ENCODE measurements around the gene MAP4K2.
A peak's percentile ranks its signal among the peaks of the same experiment; 100 is the strongest.

The MAP4K2 gene

DNA sequence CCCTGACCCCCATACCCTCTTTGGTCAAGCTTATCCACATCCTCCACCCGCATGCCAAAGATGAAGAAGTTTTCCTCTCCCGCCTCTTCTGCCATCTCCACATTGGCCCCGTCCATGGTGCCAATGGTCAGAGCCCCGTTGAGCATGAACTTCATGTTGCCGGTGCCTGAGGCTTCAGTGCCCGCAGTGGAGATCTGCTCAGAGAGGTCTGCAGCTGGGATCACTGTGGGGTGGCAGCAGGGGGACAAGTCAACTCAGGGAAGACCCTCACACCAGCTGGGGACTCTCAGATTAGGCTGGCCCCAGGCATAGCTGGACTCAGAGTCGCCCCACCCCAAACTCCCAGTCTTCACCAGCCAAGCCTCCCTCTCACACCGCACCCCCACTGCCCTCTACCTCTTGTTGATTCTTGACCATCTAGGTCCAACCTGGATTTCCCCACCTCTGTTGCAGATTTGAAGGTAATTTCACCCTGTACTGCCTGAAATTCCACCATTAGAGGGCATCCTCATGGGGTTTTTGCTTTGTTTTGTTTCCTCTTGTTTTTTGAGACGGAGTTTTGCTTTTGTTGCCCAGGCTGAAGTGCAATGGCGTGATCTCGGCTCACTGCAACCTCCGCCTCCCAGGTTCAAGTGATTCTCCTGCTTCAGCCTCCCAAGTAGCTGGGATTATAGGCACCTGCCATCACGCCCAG, 52.5 kb downstream of the MAP4K2 start:
- no peak overlapping the region for H3K4me3 ChIP-seq (ENCODE audit: low read depth, low read length)
- ChIA-PET POLR2A (no interaction called here), CTCF (interaction anchor here (1.7 to 2.2 kb wide), 2 partner anchors 8 to 24 kb away, joined by 5 to 17 read pairs; no protein-coding TSS in a partner anchor)
- TF ChIP-seq, protein P1, sequence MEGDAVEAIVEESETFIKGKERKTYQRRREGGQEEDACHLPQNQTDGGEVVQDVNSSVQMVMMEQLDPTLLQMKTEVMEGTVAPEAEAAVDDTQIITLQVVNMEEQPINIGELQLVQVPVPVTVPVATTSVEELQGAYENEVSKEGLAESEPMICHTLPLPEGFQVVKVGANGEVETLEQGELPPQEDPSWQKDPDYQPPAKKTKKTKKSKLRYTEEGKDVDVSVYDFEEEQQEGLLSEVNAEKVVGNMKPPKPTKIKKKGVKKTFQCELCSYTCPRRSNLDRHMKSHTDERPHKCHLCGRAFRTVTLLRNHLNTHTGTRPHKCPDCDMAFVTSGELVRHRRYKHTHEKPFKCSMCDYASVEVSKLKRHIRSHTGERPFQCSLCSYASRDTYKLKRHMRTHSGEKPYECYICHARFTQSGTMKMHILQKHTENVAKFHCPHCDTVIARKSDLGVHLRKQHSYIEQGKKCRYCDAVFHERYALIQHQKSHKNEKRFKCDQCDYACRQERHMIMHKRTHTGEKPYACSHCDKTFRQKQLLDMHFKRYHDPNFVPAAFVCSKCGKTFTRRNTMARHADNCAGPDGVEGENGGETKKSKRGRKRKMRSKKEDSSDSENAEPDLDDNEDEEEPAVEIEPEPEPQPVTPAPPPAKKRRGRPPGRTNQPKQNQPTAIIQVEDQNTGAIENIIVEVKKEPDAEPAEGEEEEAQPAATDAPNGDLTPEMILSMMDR (IDR thresholded peaks at IDR 0.05; ENCODE audit: insufficient read depth, low read length, missing control alignments), result no peak
- no peak for DNase-seq (ENCODE audit: low read depth, low spot score)

DNA sequence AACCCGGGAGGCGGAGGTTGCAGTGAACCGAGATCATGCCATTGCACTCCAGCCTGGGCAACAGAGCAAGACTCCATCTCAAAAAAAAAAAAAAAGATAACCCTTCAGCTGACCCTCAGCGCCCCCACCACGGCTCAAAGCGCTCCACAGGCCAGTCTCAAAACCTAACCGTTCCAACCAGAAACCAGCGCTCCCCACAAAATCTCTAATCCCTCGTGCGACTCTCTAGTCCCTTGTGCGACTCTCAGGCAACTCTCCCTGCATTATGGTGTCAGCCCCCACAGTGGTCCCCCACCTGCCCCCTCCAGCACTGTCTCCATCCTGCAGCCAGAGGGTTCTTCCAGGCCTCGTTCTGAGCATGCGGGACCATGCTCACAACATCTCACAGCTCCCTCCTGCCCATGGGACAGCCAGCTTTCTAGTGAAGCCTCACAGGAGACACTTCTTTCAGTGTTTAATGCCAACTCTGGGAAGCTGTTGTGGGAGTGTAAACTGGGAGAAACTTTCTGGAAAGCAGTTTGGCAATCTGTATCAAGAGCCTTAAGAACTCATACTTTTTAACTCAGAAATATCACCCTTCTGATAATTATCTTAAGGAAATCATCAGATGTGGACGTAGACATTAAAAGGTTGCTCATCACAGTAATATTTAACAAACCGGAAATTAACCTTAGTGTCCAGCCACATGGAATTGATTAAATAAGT, 54.9 kb downstream of the MAP4K2 start:
- ChIA-PET CTCF (interaction anchor here (0.8 to 1.8 kb wide), 4 partner anchors 13 to 299 kb away, joined by 3 to 5 read pairs (median 4); no protein-coding TSS in a partner anchor), POLR2A (no interaction called here)
- TF ChIP-seq, protein P1 (IDR thresholded peaks at IDR 0.05; ENCODE audit: insufficient read depth, low read length, missing control alignments), result no peak
- DNase-seq (ENCODE audit: low read depth, low spot score), result peak; percentile 44
- no peak overlapping the region for H3K4me3 ChIP-seq (ENCODE audit: low read depth, low read length)

DNA sequence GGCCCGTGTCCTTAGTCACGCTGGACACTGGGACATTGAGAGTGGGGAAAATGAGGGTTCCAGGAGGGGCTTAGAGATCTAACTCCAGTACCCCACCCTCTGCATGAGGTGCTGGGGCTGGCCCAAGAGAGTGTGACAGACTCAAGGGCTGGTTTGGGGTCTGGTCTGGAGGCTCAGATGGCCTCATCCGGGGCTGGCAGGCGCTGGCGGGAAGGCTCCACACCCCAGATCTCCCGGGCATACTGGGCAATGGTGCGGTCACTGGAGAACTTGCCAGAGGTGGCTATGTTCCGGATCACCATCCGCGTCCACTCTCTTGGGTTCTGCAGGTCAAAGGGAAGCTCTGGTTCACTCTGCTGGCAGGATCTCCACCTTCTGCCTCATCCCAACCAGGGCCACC, 56.5 kb downstream of the MAP4K2 start:
- CTCF ChIA-PET, result interaction anchor here (0.8 to 1.4 kb wide), 3 partner anchors 12 to 96 kb away, joined by 3 to 4 read pairs (median 4); partner anchors contain the start of gene PYGM
- TF ChIP-seq, protein P1 (IDR thresholded peaks at IDR 0.05; ENCODE audit: insufficient read depth, low read length, missing control alignments), result no peak
- POLR2A ChIA-PET, result no interaction called here
- DNase-seq (ENCODE audit: low read depth, low spot score), result no peak
- no peak overlapping the region for H3K4me3 ChIP-seq (ENCODE audit: low read depth, low read length)

DNA sequence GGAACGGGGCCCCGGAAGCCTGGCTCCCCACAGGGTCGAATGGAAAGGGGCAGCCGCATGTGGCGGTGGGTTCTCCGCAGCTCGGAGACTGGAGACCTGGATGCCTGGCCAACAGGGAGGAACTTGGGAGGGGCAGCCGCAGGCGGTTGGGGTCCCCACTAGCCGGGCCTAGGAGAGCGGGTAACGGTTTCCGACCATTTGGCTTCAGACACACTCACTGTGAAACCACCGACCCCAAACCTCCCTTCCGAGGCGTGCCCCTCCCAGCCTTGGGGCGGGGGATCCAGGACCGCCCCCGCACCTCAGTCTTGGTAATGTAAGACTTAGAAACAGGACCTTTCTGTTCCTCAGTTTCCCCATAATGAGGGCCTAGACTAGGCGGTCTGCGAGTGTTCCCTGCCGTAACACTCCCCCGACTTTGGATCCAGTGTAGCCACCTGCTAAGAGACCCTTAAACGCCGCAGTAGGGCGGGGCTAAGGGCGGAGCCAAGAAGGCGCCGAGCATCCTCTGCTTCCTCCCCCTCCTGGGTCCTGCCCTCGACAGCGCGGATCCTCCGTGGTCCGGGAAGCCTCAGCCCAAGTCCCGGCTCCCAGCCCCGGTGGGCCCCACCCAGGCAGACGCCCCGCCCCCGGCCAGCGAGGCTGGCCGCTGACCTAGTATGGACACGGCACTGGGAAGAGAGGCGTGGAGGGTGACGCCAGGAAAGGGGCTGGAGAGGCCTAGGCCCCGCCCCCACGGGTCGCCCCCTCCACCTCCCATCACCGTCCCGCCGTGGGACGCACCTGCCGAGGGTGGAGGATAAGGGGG, 57.3 kb downstream of the MAP4K2 start:
- DNase-seq (ENCODE audit: low read depth, low spot score), result no peak
- TF ChIP-seq, protein P1 (IDR thresholded peaks at IDR 0.05; ENCODE audit: insufficient read depth, low read length, missing control alignments), result no peak
- H3K4me3 ChIP-seq (ENCODE audit: low read depth, low read length), result peak overlapping the region; percentile 23; the same call in 1 of the 2 replicates
- CTCF ChIA-PET, result interaction anchor here (1.3 to 1.4 kb wide), 3 partner anchors 11 to 17 kb away, joined by 3 to 4 read pairs (median 4); no protein-coding TSS in a partner anchor
- POLR2A ChIA-PET, result no interaction called here

DNA sequence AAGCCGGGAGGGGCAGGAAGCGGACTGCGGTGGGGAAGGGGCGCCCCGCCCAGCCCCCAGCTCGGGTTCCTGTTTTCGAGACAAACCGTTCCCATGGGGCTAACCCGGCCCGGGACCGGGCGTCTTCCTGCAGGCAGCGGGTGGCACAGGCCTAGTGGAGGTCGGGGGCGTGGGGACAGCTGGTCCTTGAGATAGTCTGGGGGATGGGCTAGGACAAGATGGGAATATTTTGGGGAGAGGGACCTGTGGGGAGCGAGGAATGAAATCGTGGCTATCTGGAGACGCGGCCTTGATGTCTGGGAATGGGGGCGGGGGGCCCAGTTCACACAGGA, 57.9 kb downstream of the MAP4K2 start:
- ChIA-PET POLR2A (no interaction called here), CTCF (interaction anchor here (1.3 to 1.4 kb wide), 2 partner anchors 11 to 18 kb away, joined by 4 read pairs; no protein-coding TSS in a partner anchor)
- H3K4me3 ChIP-seq (ENCODE audit: low read depth, low read length), result peak overlapping the region; percentile 12
- no peak for DNase-seq (ENCODE audit: low read depth, low spot score)
- TF ChIP-seq, protein P1 (IDR thresholded peaks at IDR 0.05; ENCODE audit: insufficient read depth, low read length, missing control alignments), result no peak

Measured in AG04449 (cell line).